Measurements from ENCODE around the gene SCNN1B.
A peak's percentile ranks its signal among the peaks of the same experiment; 100 is the strongest.

SCNN1B gene

DNA sequence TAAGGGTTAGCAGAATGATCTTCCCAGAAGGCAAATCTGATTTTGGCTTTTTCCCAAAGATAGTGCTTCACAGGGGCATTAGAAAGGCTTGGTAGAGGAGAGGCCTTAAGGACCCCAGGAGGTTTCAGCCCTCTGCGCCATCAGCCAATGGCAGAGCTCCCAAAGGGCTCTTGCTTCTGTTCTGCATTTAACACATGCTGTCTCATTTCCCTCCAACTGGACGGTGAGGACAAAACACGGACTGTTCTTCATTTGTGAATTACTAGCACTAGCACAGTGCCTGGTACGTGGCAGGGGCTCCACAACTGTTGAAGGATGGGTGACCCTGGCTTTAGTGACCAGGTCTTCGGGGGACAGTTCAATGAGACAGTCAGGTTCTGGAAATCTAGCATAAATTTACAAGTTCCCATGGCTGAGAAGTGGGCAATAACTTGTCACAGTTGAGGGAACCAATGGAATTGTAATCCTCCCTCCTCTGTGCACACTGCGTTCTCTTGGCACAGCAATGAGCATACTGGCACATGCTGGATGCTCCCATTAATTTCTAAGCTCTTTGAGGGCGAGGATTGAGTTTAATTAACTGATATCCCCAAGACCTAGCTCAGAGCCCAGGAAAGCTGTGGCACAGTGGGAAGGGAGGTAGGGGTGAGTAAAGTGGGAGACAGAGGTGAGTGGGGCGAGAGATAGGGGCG, 105.5 kb downstream of the SCNN1B start:
- no peak for DNase-seq (ENCODE audit: low read depth in 2 of 2)

- no peak for DNase-seq (ENCODE audit: low read depth in 2 of 2)
Measured at GRCh38 chr16:23408242-23408822, 106.2 kb downstream of the SCNN1B start.

DNA sequence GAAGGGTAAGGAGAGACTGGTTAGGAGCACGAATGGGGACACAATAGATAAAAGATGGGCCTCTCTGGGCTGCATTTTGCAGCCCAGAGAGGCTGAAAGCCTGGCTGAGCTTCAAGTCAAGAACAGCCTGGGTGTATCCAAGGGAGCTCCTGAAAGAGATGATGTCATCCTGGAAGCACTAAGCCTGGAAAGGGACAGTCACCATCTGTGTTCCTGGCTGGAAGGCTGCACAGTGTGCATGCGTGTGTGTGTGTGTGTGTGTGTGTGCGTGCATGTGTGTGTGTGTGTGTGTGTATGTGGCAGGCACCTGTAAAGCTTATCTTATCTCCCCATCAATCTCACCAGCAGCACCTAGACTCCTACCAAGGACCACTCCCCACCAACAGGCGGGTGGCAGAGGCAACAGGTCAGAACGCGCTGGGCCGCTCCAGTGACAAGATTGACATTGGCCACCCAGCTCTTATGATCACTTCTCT, 106.8 kb downstream of the SCNN1B start:
- no peak for DNase-seq (ENCODE audit: low read depth in 2 of 2)

- DNase-seq (ENCODE audit: low read depth in 2 of 2), result no peak
Measured at GRCh38 chr16:23409522-23409921, 107.4 kb downstream of the SCNN1B start.

- no peak for DNase-seq (ENCODE audit: low read depth in 2 of 2)
Measured at GRCh38 chr16:23410176-23410575, 108.1 kb downstream of the SCNN1B start.

DNA sequence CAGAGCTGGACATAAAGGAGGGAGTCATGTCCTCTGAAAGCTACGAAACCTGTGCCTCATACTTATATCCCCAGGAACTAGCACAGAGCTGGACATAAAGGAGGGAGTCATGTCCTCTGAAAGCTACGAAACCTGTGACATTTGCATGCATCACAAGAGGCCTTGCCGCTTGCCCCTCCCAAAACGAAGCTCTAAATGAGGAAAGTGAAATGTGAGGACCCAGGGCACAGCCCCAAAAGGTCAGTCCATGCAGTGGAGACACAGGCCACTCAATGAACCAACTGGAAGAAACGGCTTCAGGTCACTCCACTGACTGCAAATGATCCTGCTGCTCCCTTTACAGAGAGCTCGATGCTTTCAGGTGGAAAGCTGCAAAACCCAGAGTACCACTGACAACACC, 112.6 kb downstream of the SCNN1B start:
- no peak for DNase-seq (ENCODE audit: low read depth in 2 of 2)

DNA sequence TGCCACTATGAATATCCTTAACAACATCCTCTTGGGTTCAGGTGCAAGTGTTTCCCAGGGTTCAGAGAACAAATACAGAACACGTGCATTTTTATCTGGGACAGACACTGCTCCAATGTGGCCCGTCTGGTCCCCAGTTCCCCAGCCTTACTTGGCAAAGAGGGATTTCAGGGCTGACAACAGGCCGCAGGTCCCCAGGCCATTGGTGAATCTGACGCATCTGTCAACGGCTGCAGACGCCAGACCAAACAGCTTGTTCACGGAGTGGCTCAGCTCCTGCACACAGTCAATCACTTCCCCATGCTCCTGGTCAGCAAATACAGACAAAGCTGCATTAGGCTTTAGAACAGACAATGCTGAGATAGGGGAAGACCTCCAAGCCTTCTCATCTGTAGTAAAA, 114.7 kb downstream of the SCNN1B start:
- DNase-seq (ENCODE audit: low read depth in 2 of 2), result no peak

GRCh38 chr16:23420011-23420410, 117.9 kb downstream of the SCNN1B start:
- no peak for DNase-seq (ENCODE audit: low read depth in 2 of 2)

GRCh38 chr16:23423496-23424049, 121.5 kb downstream of the SCNN1B start:
- DNase-seq (ENCODE audit: low read depth in 2 of 2), result peak; percentile 87 to 90

- no peak for DNase-seq (ENCODE audit: low read depth in 2 of 2)
Measured at GRCh38 chr16:23424292-23424958, 122.3 kb downstream of the SCNN1B start.

- DNase-seq (ENCODE audit: low read depth in 2 of 2), result no peak
Measured at GRCh38 chr16:23428351-23428750, 126.2 kb downstream of the SCNN1B start.

Data from fibroblast of skin of left biceps (primary cell).